Cerebellar nuclear complex (tissue), 1 donor: ENCODE data around the gene RFX5.

Experiments used
- DNase-seq, 2 experiments: peaks; one replicate each; lab custom pipeline; 2025; lab: John Stamatoyannopoulos, UW

The RFX5 gene

GRCh38 chr1:151324390-151324930 is 22.6 kb downstream of the RFX5 start:
- DNase-seq, result peak in 1 of 2 experiments; percentile 28

GRCh38 chr1:151318975-151319374 is 28.1 kb downstream of the RFX5 start:
- no peak for DNase-seq

- DNase-seq, result no peak
Measured at GRCh38 chr1:151315565-151316235, 31.4 kb downstream of the RFX5 start.

DNA sequence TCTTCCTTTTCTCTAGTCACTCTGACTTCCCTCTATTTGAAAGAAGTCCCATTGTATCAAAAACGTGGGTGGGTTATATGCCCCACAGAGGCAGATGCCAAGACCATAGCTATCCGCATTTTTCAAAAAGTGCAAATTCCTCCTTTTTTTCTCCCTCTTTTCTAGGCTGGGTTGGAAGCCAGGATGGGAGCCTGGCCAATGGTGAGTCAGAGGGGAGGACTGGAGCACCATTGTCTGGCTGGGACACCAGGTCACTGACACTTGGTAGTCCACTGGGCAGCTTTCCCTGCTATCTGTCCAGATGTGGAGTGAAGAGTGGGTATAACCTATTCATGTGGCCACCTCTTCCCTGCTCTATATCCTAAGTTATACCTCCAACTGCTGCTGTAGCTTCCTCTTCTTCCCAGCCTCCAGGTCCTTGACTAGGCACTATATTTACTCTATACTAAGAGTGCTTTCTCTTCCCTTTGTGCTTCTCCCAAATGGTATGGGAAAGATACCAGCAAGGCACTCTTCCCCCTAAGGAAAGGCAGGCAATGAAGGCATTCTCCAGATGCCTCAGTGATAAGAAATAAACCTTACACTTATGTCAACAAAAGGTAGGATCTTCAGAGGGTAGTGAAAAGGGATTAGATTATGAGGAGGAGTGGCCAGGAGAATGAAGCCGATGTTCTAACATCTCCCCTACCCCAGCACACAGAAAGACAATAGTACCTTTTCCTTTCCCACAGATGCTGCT is 32.7 kb downstream of the RFX5 start:
- DNase-seq, result no peak

DNA sequence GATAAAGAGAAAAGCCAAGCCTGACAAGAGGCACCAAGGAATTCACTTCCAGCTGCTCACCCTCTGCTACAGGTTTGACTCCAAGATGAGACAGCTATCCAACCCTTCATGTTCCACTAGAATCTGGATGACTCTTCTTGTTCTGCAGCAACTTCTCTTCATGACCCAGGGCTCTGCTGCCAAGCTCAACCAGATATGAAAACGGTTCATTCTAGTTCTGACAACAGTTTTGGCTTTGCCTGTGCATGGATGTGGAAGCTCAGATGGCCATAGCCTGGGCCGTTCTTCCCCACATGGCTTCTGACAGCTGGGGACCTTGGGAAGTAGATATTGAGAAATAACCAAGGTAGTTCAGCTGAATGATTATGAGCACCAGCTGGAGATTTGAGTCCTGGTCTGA is 33.6 kb downstream of the RFX5 start:
- DNase-seq, result no peak

GRCh38 chr1:151312826-151313225 is 34.2 kb downstream of the RFX5 start:
- no peak for DNase-seq

DNA sequence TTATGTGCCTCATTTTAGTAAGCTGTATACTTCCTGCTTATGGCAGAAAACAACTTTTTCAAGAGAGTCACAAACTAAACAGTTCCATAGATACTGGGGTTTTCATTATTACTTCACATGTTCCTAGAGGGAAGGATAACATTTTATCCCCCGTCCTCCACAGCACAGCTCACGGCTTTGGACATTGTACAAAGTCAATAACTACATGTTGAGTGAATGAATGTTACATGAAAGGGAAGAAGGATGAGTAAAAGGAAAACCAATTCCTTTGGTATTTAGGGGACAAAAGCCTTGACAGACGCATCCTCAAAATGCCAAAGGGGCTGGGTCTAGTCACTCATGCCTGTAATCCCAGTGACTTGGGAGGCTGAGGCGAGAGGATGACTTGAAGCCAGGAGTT is 34.6 kb downstream of the RFX5 start:
- no peak for DNase-seq

GRCh38 chr1:151311589-151312331 is 35.3 kb downstream of the RFX5 start:
- no peak for DNase-seq

- DNase-seq, result no peak
Measured at GRCh38 chr1:151311011-151311410, 36.0 kb downstream of the RFX5 start.

DNA sequence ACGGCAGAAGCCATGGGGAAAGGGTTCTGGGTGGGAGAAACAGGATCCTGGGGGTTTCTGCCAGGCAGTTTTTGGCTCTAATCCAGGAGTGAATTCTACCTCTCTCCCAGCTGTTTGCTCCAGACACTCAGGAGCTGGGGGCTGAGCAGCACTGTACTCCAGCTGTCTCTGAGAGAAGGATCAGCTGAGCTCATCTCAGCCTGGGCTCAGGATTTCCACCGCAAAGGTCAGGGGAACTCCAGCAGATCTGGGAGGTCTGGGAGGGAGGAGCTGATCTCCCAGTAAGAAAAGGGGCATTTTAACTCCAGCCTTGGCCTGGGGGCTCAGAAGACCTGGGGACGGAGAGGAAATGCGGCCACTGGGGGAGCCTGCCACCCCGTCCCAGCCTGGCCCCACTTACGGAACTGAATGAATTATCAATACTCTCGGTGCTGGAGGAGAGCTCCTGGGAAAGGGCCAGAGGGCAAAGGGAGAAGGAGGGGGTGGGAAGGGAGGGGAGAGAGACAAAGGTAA is 37.2 kb downstream of the RFX5 start:
- no peak for DNase-seq

GRCh38 chr1:151294742-151295462 is 52.1 kb downstream of the RFX5 start:
- DNase-seq, result no peak

DNA sequence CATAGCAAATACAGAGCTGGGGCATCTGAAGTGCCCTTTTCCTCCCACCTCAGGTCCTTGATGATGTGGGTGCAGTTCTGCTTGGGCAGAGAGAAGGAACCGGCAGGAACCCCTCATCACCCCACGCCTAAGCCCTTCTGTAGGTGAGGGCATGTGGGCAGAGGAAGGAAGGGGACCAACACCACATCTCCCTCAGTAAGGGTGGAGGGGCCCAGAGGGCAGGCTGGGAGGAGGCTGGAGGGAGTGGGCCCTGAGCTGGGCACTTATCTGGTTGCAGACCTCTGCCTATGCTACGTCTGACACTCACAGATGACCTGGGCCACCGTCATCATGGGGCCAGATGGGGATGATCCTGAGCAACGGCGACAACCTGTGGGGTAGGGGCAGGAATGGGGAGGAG is 54.0 kb downstream of the RFX5 start:
- no peak for DNase-seq

- DNase-seq, result no peak
Measured at GRCh38 chr1:151292207-151293030, 54.6 kb downstream of the RFX5 start.

- no peak for DNase-seq
Measured at GRCh38 chr1:151290709-151291303, 56.2 kb downstream of the RFX5 start.
